ENCODE data around the gene NRF1.
A peak's percentile ranks its signal among the peaks of the same experiment; 100 is the strongest.

The NRF1 gene

GRCh38 chr7:129774871-129775694 lies 163.6 kb downstream of the NRF1 start:
- no peak for TF ChIP-seq CTCF (IDR thresholded peaks at IDR 0.05; ENCODE audit: low read depth, low read length, missing control alignments)
- no peak overlapping the region for H3K4me3 ChIP-seq (ENCODE audit: low read depth, low read length)
- DNase-seq (ENCODE audit: low read depth): no peak

- no peak for TF ChIP-seq CTCF (IDR thresholded peaks at IDR 0.05; ENCODE audit: low read depth, low read length, missing control alignments)
- DNase-seq (ENCODE audit: low read depth): no peak
- H3K4me3 ChIP-seq (ENCODE audit: low read depth, low read length): no peak overlapping the region
Measured at GRCh38 chr7:129775695-129776361, 164.3 kb downstream of the NRF1 start.

- DNase-seq (ENCODE audit: low read depth): no peak
- no peak for TF ChIP-seq CTCF (IDR thresholded peaks at IDR 0.05; ENCODE audit: low read depth, low read length, missing control alignments)
- H3K4me3 ChIP-seq (ENCODE audit: low read depth, low read length): no peak overlapping the region
Measured at GRCh38 chr7:129776362-129776722, 164.8 kb downstream of the NRF1 start.

GRCh38 chr7:129777195-129777844 lies 165.8 kb downstream of the NRF1 start:
- no peak for TF ChIP-seq CTCF (IDR thresholded peaks at IDR 0.05; ENCODE audit: low read depth, low read length, missing control alignments)
- no peak overlapping the region for H3K4me3 ChIP-seq (ENCODE audit: low read depth, low read length)
- DNase-seq (ENCODE audit: low read depth): no peak

- no peak for TF ChIP-seq CTCF (IDR thresholded peaks at IDR 0.05; ENCODE audit: low read depth, low read length, missing control alignments)
- H3K4me3 ChIP-seq (ENCODE audit: low read depth, low read length): no peak overlapping the region
- no peak for DNase-seq (ENCODE audit: low read depth)
Measured at GRCh38 chr7:129777993-129778769, 166.7 kb downstream of the NRF1 start.

GRCh38 chr7:129778770-129779601 lies 167.5 kb downstream of the NRF1 start:
- no peak for TF ChIP-seq CTCF (IDR thresholded peaks at IDR 0.05; ENCODE audit: low read depth, low read length, missing control alignments)
- peak overlapping the region; percentile 57 for H3K4me3 ChIP-seq (ENCODE audit: low read depth, low read length)
- no peak for DNase-seq (ENCODE audit: low read depth)

Data from GM12864 (cell line).